HepG2 (cell line): ENCODE results near the gene CDCA4. TPM values are rescaled to one million over a fixed set of nuclear protein-coding genes. Genes with fewer than 3 reads are reported as not detected.
A peak's percentile ranks its signal among the peaks of the same experiment; 100 is the strongest.

ENCODE experiments used
- CTCF ChIP-seq: sonication (generic); formaldehyde crosslinking; IDR thresholded peaks from 2 replicates; pipeline ENCODE4 v1.5.0; 2020; ENCODE audit warnings: mild to moderate bottlenecking, missing genetic modification reagents, moderate library complexity
- HIVEP1 ChIP-seq: sonication (generic); formaldehyde crosslinking; IDR thresholded peaks from 2 replicates; pipeline ENCODE4 v1.4.0; 2020; ENCODE audit warnings: mild to moderate bottlenecking, missing genetic modification reagents
- HMGA1 ChIP-seq: sonication (generic); formaldehyde crosslinking; conservative IDR thresholded peaks from 2 replicates; pipeline ENCODE4 v1.4.0; 2020; ENCODE audit warnings: missing genetic modification reagents
- HMGXB3 ChIP-seq: sonication (generic); formaldehyde crosslinking; IDR thresholded peaks from 2 replicates; pipeline ENCODE4 v1.4.0; 2020; ENCODE audit warnings: missing genetic modification reagents, borderline replicate concordance
- KDM1A ChIP-seq: IDR thresholded peaks from 2 replicates; pipeline ENCODE4 v1.6.1; 2016; ENCODE audit warnings: missing compliant biosample characterization
- KLF12 ChIP-seq: sonication (generic); formaldehyde crosslinking; IDR thresholded peaks from 2 replicates; pipeline ENCODE4 v1.4.0; 2020; ENCODE audit warnings: missing genetic modification reagents, borderline replicate concordance
- KLF9 ChIP-seq: IDR thresholded peaks from 2 replicates; pipeline ENCODE4 v1.6.1; 2016; ENCODE audit warnings: low read depth
- KMT2A ChIP-seq: sonication (generic); formaldehyde crosslinking; IDR thresholded peaks from 2 replicates; pipeline ENCODE4 v1.4.0; 2020; ENCODE audit warnings: missing genetic modification reagents
- NFYB ChIP-seq: sonication (generic); formaldehyde crosslinking; IDR thresholded peaks from 2 replicates; pipeline ENCODE4 v1.4.0; 2020; ENCODE audit warnings: missing genetic modification reagents
- NR1H2 ChIP-seq: sonication (generic); formaldehyde crosslinking; IDR thresholded peaks from 2 replicates; pipeline ENCODE4 v1.8.1; 2022; ENCODE audit warnings: low read depth, missing genetic modification reagents, borderline replicate concordance
- TOPORS ChIP-seq: sonication (generic); formaldehyde crosslinking; IDR thresholded peaks from 2 replicates; pipeline ENCODE4 v1.8.0; 2023; ENCODE audit warnings: mild to moderate bottlenecking, missing genetic modification reagents
- ZBTB42 ChIP-seq: sonication (generic); formaldehyde crosslinking; IDR thresholded peaks from 2 replicates; pipeline ENCODE4 v1.5.0; 2020; ENCODE audit warnings: mild to moderate bottlenecking, missing genetic modification reagents
- ZFP91 ChIP-seq: sonication (generic); formaldehyde crosslinking; IDR thresholded peaks from 2 replicates; pipeline ENCODE4 v1.9.0; 2022; ENCODE audit warnings: missing genetic modification reagents, mild to moderate bottlenecking, borderline replicate concordance
- ZFY ChIP-seq: sonication (generic); formaldehyde crosslinking; IDR thresholded peaks from 2 replicates; pipeline ENCODE4 v1.4.0; 2020; ENCODE audit warnings: missing genetic modification reagents
- ZNF275 ChIP-seq: sonication (generic); formaldehyde crosslinking; IDR thresholded peaks from 2 replicates; pipeline ENCODE4 v1.8.0; 2022; ENCODE audit warnings: missing genetic modification reagents, mild to moderate bottlenecking, inconsistent platforms, borderline replicate concordance
- ZNF350 ChIP-seq: sonication (generic); formaldehyde crosslinking; IDR thresholded peaks from 2 replicates; pipeline ENCODE4 v1.4.0; 2020; ENCODE audit warnings: mild to moderate bottlenecking, low read depth, missing genetic modification reagents, borderline replicate concordance
- ZNF501 ChIP-seq: sonication (generic); formaldehyde crosslinking; IDR thresholded peaks from 2 replicates; pipeline ENCODE4 v1.5.1; 2020; ENCODE audit warnings: mild to moderate bottlenecking, moderate library complexity, missing genetic modification reagents
- ZNF788 ChIP-seq: sonication (generic); formaldehyde crosslinking; IDR thresholded peaks from 2 replicates; pipeline ENCODE4 v1.5.0; 2020; ENCODE audit warnings: mild to moderate bottlenecking, missing genetic modification reagents, borderline replicate concordance
- ZNF879 ChIP-seq: sonication (generic); formaldehyde crosslinking; IDR thresholded peaks from 2 replicates; pipeline ENCODE4 v1.8.1; 2023; ENCODE audit warnings: missing genetic modification reagents
- polyA plus RNA-seq, 8 experiments: library from polyadenylated mRNA; depleted of rRNA in 3 of 8; stranded (reverse) in 7 of 8; unstranded in 1 of 8; fragments of >200 nt; fragmentation: Illumina TruSeq in 4 of 8; extraction: Trizol in 4 of 8; gene quantifications; 2 replicates each; pipeline versions ENCODE4 v1.2.1 to v1.2.3, GENCODE V29; 2011 to 2016; ENCODE audit warnings: low read depth in 4 of 8, missing spikeins in 1 of 8, mixed read lengths in 1 of 8; ENCODE audit not compliant: insufficient read depth in 1 of 8
- total RNA-seq, 5 experiments: library from RNA; depleted of rRNA; stranded (reverse); fragments of >200 nt; fragmentation: Illumina TruSeq; extraction: Trizol; gene quantifications; 2 replicates each; pipeline ENCODE4 v1.2.3, GENCODE V29; 2016; ENCODE audit warnings: low read depth in 1 of 5

The CDCA4 gene
- total and polyA plus RNA-seq, 2 of the 13 experiments (the other 11 are each of a cell fraction or from before 2014, with no cell fraction given), result 19.7 to 43.1 TPM

GRCh38 chr14:105019861-105020814, 745 bp downstream of the CDCA4 start (continued):
- peak; percentile 59; the same call in 1 of the 2 replicates for TF ChIP-seq ZNF275 (CRISPR knock-in tag)
- TF ChIP-seq TOPORS (CRISPR knock-in tag), result 0 out of 2 replicates have a peak, but pooled peaks have one; percentile 41
- TF ChIP-seq KDM1A (CRISPR knock-in tag), result no peak
- peak; percentile 91 for TF ChIP-seq HMGXB3 (CRISPR knock-in tag)
- TF ChIP-seq KLF9 (CRISPR knock-in tag), result no peak
- peak; percentile 22; the same call in 1 of the 2 replicates for TF ChIP-seq HIVEP1
- TF ChIP-seq ZFY (CRISPR knock-in tag), result peak; percentile 75; the same call in 1 of the 2 replicates
- TF ChIP-seq ZBTB42 (CRISPR knock-in tag), result 0 out of 2 replicates have a peak, but pooled peaks have one; percentile 26
- peak; percentile 4; the same call in 1 of the 2 replicates for TF ChIP-seq ZNF350
- TF ChIP-seq NFYB (CRISPR knock-in tag), result 0 out of 2 replicates have a peak, but pooled peaks have one; percentile 12
- peak; percentile 47; the same call in 1 of the 2 replicates for TF ChIP-seq KLF12 (CRISPR knock-in tag)
- peak; percentile 47; the same call in 1 of the 2 replicates for TF ChIP-seq ZFP91 (CRISPR knock-in tag)
- TF ChIP-seq CTCF, result 0 out of 2 replicates have a peak, but pooled peaks have one; percentile 10
- TF ChIP-seq NR1H2 (CRISPR knock-in tag), result no peak
- TF ChIP-seq ZNF788 (CRISPR knock-in tag), result peak; percentile 11; the same call in 1 of the 2 replicates
- peak; percentile 62 for TF ChIP-seq KMT2A
- TF ChIP-seq HMGA1 (CRISPR knock-in tag), result no peak
- 0 out of 2 replicates have a peak, but pooled peaks have one; percentile 12 for TF ChIP-seq ZNF879 (CRISPR knock-in tag)
- TF ChIP-seq ZNF501, result 0 out of 2 replicates have a peak, but pooled peaks have one; percentile 16
